Inferior parietal cortex (tissue), 1 donor: Measurements from ENCODE around the gene JUP.

Experiments used
- DNase-seq: peaks from one replicate; pipeline ENCODE4 v3.0.0-alpha.2; 2016; ENCODE audit errors: extremely low spot score

Gene JUP

DNA sequence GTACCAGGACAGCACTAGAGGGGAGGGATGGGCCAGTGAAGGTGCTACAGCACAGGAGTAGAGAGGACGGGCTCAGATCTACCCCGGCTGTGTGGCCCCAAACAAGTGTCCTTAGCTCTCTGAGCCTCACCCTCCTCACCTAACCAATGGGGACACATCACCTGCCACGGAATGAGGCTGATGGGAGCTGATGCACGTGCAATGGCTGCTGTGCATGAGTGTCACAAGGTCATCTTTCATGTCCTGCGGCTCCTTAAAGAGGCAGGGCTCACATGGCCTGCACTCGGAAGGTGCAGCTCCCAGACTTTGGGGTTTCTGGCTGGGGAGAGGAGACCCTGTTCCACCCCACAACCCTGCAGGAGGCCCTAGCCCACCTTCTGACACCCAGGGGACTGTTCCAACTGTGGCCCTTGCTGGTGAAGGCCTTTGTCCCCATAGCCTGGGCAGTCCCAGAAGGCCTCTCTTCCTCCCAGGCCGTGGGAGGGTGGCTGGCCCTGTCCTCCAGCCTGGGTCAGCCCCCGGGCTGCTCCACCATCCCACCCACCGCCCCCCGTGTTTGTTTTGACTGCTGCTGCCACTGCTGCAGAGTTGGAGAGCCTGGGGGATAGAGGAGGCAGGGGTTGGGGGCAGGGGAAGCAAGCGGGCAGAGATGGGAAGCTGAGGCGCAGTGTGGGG is 62.6 kb downstream of the JUP start:
- DNase-seq: no peak

DNA sequence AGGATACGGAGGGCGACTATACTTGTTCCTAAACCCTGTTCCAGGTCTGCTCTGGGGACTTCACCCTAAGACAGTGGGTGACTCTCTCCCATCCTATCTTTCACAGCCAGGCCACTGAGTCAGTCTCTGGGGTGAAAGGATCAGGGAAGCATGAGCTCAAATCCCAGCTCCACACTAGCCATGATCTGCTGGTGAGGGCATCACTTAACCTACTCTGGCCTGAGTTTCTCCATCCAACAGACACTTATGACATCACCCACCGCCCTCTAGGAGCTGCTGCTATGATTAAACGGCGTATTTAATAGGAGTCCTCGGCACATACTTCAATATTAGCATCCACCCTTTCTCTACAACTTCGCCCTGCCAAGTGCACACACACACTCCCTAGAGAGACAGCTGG is 64.3 kb downstream of the JUP start:
- no peak for DNase-seq

- DNase-seq: no peak
Observed at GRCh38 chr17:41718287-41718645, 68.2 kb downstream of the JUP start.

- no peak for DNase-seq
Observed at GRCh38 chr17:41717408-41718286, 68.9 kb downstream of the JUP start.

GRCh38 chr17:41711669-41712400 is 74.7 kb downstream of the JUP start, which contains the start of gene GAST:
TSS of gene GAST (plus strand) at chr17:41712331. CDS start at chr17:41715437, 3,106 bp downstream.
- no peak for DNase-seq

DNA sequence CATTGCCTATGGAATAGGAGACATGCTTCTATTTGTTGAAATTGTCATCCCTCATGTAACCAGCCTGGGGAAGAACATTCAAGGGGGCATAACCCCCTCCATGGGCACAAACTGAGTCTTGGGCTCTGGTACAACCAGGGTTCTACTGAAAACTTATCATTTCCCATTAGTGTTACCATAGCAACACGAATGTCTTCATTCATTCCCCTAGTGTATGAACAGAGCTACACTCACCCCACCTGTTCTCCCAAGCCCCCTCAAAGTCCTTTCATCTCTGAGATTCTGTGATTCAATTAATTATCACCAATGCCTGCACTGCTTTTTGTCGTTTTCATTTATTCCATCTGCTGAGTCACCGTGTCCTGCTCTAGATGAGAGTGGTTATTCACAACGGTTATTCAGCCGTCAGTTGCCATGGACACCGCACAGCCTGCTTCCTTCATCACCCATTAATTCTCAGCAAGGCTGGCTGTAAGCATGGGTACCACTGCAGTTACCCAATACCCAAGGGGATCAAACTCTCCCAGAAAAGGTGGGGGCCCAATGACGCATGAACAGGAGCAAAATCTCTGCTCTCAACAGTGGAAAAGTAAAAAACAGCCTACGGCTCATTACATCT is 75.9 kb downstream of the JUP start:
- DNase-seq: peak; percentile 71

GRCh38 chr17:41707803-41708669 is 78.5 kb downstream of the JUP start:
- DNase-seq: no peak

GRCh38 chr17:41705271-41705991 is 81.1 kb downstream of the JUP start:
- DNase-seq: no peak
